Gastroesophageal sphincter (tissue), 4 donors: ENCODE measurements around the gene PTPRE. TPM values are rescaled to one million over a fixed set of nuclear protein-coding genes. Genes with fewer than 3 reads are reported as not detected.

Source experiments
- ATAC-seq: fragments of 150-250 bp; one replicate; pipeline ENCODE4 v1.9.1; 2016; ENCODE audit warnings: mild to moderate bottlenecking, moderate library complexity
- H3K27ac ChIP-seq, 4 donors: fragments of 200-600 bp; sonication (generic) in 3 of 4; 1 replicate in 3 of 4; 2 replicates in 1 of 4; pipeline ENCODE4 v1.5.1; 2016 to 2019
- H3K27me3 ChIP-seq: fragments of 200-600 bp; sonication (generic); one replicate; pipeline ENCODE4 v1.5.1; 2019
- H3K36me3 ChIP-seq, 2 donors: fragments of 200-600 bp; sonication (generic); one replicate each; pipeline ENCODE4 v1.5.1; 2019; ENCODE audit warnings: control low read depth in 1 of 2
- H3K4me1 ChIP-seq, 3 donors: fragments of 200-600 bp; sonication (generic); 1 replicate in 2 of 3; 2 replicates in 1 of 3; pipeline ENCODE4 v1.5.1; 2016 to 2019; ENCODE audit warnings: control low read depth in 2 of 3
- H3K4me3 ChIP-seq, 2 donors: fragments of 200-600 bp; sonication (generic); one replicate each; pipeline ENCODE4 v1.5.1; 2019; ENCODE audit warnings: mild to moderate bottlenecking in 1 of 2, moderate library complexity in 1 of 2
- H3K9me3 ChIP-seq, 3 donors: fragments of 200-600 bp; sonication (generic); one replicate each; pipeline ENCODE4 v1.5.1; 2017 to 2019; ENCODE audit warnings: control low read depth in 2 of 3
- CTCF ChIP-seq, 4 experiments: fragments of 200-600 bp in 2 of 4; fragments of 450-650 bp in 2 of 4; sonication (generic) in 1 of 4; IDR thresholded peaks; one replicate each; pipeline ENCODE4 v1.5.1; 2017 to 2019; ENCODE audit warnings: antibody characterized with exemption in 4 of 4, mild to moderate bottlenecking in 2 of 4, moderate library complexity in 2 of 4
- EP300 ChIP-seq: sonication (generic); formaldehyde crosslinking; IDR thresholded peaks from one replicate; pipeline ENCODE4 v1.6.1; 2017; ENCODE audit warnings: antibody characterized with exemption, mild to moderate bottlenecking
- POLR2A ChIP-seq, 2 donors: fragments of 450-650 bp; IDR thresholded peaks; one replicate each; pipeline ENCODE4 v1.6.1; 2017; ENCODE audit warnings: antibody characterized with exemption in 2 of 2, mild to moderate bottlenecking in 2 of 2, moderate library complexity in 1 of 2
- POLR2AphosphoS5 ChIP-seq: sonication (generic); formaldehyde crosslinking; IDR thresholded peaks from one replicate; pipeline ENCODE4 v1.6.1; 2017; ENCODE audit warnings: antibody characterized with exemption
- WGBS, 2 donors: methylation state at CpG; one replicate each; pipeline ENCODE4 v1.1.5; 2018; ENCODE audit warnings: low coverage in 1 of 2; 5-methylcytosine and 5-hydroxymethylcytosine counted together
- total RNA-seq, 4 donors: library from RNA; depleted of rRNA; stranded (reverse); fragments of >200 nt; gene quantifications; one replicate each; pipeline ENCODE4 v1.1.0, GENCODE V29; 2016

The PTPRE gene
- total RNA-seq, 4 donors from 2014 or later: 6.4 to 16.4 (median 8.5) TPM

- no peak overlapping the region for H3K4me3 ChIP-seq
- no peaks in the 10 kb centered on the region for H3K4me1 ChIP-seq
- H3K27me3 ChIP-seq: peaks cover 16% of the 10 kb centered on the region
- H3K36me3 ChIP-seq: no peaks in the 10 kb centered on the region
- H3K27ac ChIP-seq: no peak overlapping the region
- no peak for TF ChIP-seq CTCF (IDR thresholded peaks at IDR 0.05)
- no peak for TF ChIP-seq POLR2A (IDR thresholded peaks at IDR 0.05)
- no peak for TF ChIP-seq EP300
- TF ChIP-seq POLR2AphosphoS5: no peak
- 52 to 88% methylated on average over 1 of the region's 1 CpG for WGBS, 2 donors
- H3K9me3 ChIP-seq: peaks cover 0 to 13% (median 0%) of the 10 kb centered on the region in 3 donors
- no peak for ATAC-seq
Measured at GRCh38 chr10:127959428-127959827, 52.5 kb downstream of the PTPRE start.

DNA sequence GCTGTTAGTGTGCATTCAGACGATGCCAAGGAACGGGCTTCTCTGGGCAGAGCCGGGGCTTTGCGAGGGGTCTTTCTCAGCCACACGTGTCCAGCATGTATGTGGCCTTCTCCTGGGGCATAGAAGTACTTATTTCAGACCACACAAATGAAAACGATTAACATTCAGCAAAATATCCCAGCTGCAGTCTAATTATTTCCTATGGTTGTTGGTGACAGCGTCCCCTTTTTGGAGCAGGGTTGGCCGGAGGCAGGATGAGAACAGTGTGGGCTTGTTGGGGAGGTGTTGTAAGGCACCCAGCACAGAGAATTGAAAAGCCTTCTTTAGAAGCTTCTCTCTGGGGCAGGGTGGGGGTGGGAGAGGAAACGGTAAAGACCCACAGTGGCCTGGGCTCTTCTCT, 54.2 kb downstream of the PTPRE start:
- Histone ChIP-seq H3K27ac (no peak overlapping the region), H3K27me3 (peaks cover 16% of the 10 kb centered on the region), H3K9me3 (peaks cover 0 to 11% (median 0%) of the 10 kb centered on the region in 3 donors), H3K36me3 (no peaks in the 10 kb centered on the region), H3K4me3 (no peak overlapping the region), H3K4me1 (no peaks in the 10 kb centered on the region)
- ATAC-seq: no peak
- no peak for TF ChIP-seq CTCF (IDR thresholded peaks at IDR 0.05)
- no peak for TF ChIP-seq POLR2AphosphoS5
- 61 to 75% methylated on average over 3 to 8 of the region's 9 CpGs for WGBS, 2 donors

- no peak for ATAC-seq
- Histone ChIP-seq H3K36me3 (no peaks in the 10 kb centered on the region), H3K4me1 (no peaks in the 10 kb centered on the region), H3K27ac (no peak overlapping the region), H3K27me3 (peaks cover 16% of the 10 kb centered on the region), H3K4me3 (no peak overlapping the region), H3K9me3 (no peaks in the 10 kb centered on the region)
- 80% methylated on average over 1 of the region's 13 CpGs; no CpG with 5 or more reads in 1 of the 2 donors for WGBS, 2 donors
- TF ChIP-seq EP300: no peak
- no peak for TF ChIP-seq POLR2AphosphoS5
- TF ChIP-seq POLR2A (IDR thresholded peaks at IDR 0.05): no peak
- TF ChIP-seq CTCF (IDR thresholded peaks at IDR 0.05): no peak
Measured at GRCh38 chr10:127962205-127962604, 55.3 kb downstream of the PTPRE start.

DNA sequence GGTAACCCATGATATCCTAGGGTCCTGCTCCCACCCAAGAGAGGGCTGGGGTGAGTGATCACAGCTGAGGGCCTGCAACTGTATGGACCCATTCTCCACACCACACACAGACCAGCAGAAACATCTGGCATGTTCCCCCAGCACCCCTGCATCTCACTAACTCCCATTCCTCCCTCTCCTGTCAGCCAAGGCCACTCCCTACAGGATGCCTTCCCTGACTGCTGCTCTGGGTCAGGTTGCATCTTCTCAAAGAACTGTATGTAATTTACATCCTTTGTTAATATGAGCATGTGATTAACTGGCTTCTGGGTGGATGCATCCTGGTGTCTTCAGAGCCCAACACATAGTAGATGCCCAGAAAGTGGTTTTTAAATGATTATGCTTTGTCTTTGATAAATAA, 56.2 kb downstream of the PTPRE start:
- no peak overlapping the region for H3K27ac ChIP-seq
- no peak overlapping the region for H3K4me3 ChIP-seq
- TF ChIP-seq EP300: no peak
- TF ChIP-seq CTCF (IDR thresholded peaks at IDR 0.05): no peak
- no peak for TF ChIP-seq POLR2AphosphoS5
- H3K4me1 ChIP-seq: no peaks in the 10 kb centered on the region
- ATAC-seq: no peak
- H3K27me3 ChIP-seq: peaks cover 16% of the 10 kb centered on the region
- H3K9me3 ChIP-seq: no peaks in the 10 kb centered on the region
- H3K36me3 ChIP-seq: no peaks in the 10 kb centered on the region

- Histone ChIP-seq H3K9me3 (no peaks in the 10 kb centered on the region), H3K4me1 (no peaks in the 10 kb centered on the region), H3K36me3 (no peaks in the 10 kb centered on the region), H3K27ac (no peak overlapping the region), H3K4me3 (no peak overlapping the region), H3K27me3 (peaks cover 16% of the 10 kb centered on the region)
- no peak for TF ChIP-seq POLR2AphosphoS5
- no peak for TF ChIP-seq POLR2A (IDR thresholded peaks at IDR 0.05)
- no peak for TF ChIP-seq CTCF (IDR thresholded peaks at IDR 0.05)
- ATAC-seq: no peak
- WGBS, 2 donors: 60 to 65% methylated on average over 6 to 12 of the region's 12 CpGs
Measured at GRCh38 chr10:127964621-127965020, 57.7 kb downstream of the PTPRE start.
